Mammary epithelial cell (primary cell): ENCODE measurements around the gene VIPR1.

ENCODE experiments used
- EZH2 ChIP-seq: IDR thresholded peaks from 2 replicates; pipeline ENCODE4 v1.6.1; 2012; ENCODE audit warnings: low read length, inconsistent platforms, borderline replicate concordance
- TF ChIP-seq, protein P1 (sequence below), 2 donors: IDR thresholded peaks in 1 of 2; conservative IDR thresholded peaks in 1 of 2; 2 replicates each; pipeline ENCODE4 v1.5.1; 2011 to 2012; ENCODE audit warnings: inconsistent platforms in 2 of 2, low read length in 2 of 2, mild to moderate bottlenecking in 2 of 2, control low read depth in 1 of 2, low read depth in 1 of 2; ENCODE audit not compliant: insufficient read depth in 1 of 2; ENCODE audit errors: extremely low read depth in 1 of 2

DNA sequence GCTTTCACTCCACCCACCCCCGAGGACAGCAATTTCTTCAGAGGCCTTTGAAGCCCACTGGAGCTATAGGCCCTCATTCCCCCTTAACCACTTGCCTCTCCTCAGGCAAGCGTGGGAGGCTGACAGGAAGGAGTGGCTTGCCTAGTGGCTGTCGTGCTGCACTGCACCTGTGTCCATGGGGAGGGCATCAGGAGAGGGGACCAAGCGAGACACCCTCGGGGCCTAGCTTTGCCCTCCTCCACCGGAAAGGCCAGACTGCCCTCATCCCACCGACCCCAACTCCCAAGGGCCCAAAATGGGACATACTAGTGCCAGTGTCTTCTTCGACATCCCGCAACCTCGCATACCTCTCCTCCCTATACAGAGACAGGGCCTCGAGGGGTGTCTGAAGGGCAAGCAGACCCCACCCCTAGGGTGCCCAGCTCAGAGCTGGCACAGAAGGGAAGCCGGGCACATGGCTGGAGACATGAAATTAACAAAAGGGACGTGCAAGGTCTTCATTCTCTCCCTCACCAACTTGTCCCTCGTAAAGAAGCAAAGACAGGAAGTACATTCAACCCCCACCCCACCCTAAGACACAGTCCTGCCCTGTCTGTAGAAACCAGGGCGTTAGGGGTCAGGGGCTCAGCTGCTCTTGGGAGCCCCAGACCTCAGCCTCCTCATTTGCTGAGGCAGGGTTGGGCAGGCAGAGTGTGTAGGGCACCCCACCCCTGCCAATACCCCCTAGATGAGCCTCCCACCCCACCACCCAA is 24.3 kb downstream of the VIPR1 start:
- TF ChIP-seq, protein P1, sequence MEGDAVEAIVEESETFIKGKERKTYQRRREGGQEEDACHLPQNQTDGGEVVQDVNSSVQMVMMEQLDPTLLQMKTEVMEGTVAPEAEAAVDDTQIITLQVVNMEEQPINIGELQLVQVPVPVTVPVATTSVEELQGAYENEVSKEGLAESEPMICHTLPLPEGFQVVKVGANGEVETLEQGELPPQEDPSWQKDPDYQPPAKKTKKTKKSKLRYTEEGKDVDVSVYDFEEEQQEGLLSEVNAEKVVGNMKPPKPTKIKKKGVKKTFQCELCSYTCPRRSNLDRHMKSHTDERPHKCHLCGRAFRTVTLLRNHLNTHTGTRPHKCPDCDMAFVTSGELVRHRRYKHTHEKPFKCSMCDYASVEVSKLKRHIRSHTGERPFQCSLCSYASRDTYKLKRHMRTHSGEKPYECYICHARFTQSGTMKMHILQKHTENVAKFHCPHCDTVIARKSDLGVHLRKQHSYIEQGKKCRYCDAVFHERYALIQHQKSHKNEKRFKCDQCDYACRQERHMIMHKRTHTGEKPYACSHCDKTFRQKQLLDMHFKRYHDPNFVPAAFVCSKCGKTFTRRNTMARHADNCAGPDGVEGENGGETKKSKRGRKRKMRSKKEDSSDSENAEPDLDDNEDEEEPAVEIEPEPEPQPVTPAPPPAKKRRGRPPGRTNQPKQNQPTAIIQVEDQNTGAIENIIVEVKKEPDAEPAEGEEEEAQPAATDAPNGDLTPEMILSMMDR (conservative IDR thresholded peaks at IDR 0.05 in 1 of 2, IDR thresholded peaks at IDR 0.05 in 1 of 2; ENCODE audit: extremely low read depth in 1 of 2, insufficient read depth in 1 of 2, low read depth in 1 of 2, low read length in 2 of 2) = no peak
- no peak for TF ChIP-seq EZH2
